DND-41 (cell line): ENCODE results near the gene DYRK1A.

Experiments used
- EZH2 ChIP-seq: IDR thresholded peaks from 3 replicates; pipeline ENCODE4 v1.6.1; 2012; ENCODE audit warnings: borderline replicate concordance, low read depth, mild to moderate bottlenecking, moderate library complexity, low read length, inconsistent platforms; ENCODE audit not compliant: severe bottlenecking
- TF ChIP-seq, protein P1 (sequence below): IDR thresholded peaks from 2 replicates; pipeline ENCODE4 v1.5.1; 2012; ENCODE audit warnings: borderline replicate concordance, low read length, moderate library complexity, mild to moderate bottlenecking; ENCODE audit not compliant: poor library complexity, severe bottlenecking; ENCODE audit errors: extremely low read depth

DNA sequence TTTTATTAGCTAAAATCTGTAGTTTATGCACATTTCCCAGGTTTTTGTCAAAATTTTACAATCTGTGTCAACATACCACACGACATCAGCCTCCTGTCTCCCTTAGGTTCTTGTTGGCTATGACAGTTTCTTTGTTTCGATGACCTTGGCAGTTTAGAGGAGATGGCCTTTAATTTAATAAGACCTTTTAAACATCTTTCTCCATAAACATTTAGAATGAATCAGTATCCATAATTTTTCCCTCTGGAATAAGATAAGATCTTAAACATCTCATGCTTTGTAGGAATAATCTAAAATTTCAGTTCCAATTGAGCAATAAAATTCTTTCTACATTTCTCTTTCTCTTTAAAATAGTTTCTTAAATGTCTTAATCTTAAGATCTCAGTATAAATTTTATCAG, 28.7 kb upstream of the DYRK1A start:
- TF ChIP-seq, protein P1, sequence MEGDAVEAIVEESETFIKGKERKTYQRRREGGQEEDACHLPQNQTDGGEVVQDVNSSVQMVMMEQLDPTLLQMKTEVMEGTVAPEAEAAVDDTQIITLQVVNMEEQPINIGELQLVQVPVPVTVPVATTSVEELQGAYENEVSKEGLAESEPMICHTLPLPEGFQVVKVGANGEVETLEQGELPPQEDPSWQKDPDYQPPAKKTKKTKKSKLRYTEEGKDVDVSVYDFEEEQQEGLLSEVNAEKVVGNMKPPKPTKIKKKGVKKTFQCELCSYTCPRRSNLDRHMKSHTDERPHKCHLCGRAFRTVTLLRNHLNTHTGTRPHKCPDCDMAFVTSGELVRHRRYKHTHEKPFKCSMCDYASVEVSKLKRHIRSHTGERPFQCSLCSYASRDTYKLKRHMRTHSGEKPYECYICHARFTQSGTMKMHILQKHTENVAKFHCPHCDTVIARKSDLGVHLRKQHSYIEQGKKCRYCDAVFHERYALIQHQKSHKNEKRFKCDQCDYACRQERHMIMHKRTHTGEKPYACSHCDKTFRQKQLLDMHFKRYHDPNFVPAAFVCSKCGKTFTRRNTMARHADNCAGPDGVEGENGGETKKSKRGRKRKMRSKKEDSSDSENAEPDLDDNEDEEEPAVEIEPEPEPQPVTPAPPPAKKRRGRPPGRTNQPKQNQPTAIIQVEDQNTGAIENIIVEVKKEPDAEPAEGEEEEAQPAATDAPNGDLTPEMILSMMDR: no peak
- no peak for TF ChIP-seq EZH2
